Activated naive CD4-positive, alpha-beta T cell treated with anti-CD3 and anti-CD28 coated beads, Interleukin-2, amount 50 U/mL, for 72 hours (primary cell): Measurements from ENCODE around the gene GOLPH3L. TPM values are rescaled to one million over a fixed set of nuclear protein-coding genes. Genes with fewer than 3 reads are reported as not detected.
"Not testable (repeated sequence)": the region's sequence is repeated elsewhere in the genome, so short reads cannot be mapped to it uniquely, and the experiment has no call there.

Experiments
- ATAC-seq, 2 donors: fragments of 150-1000 bp; cut with Tn5 transposase; 2 replicates each; pipeline ENCODE4 v1.10.0; 2021; ENCODE audit warnings: mild to moderate bottlenecking in 2 of 2, moderate library complexity in 2 of 2
- DNase-seq, 2 donors: peaks; one replicate each; pipeline ENCODE4 v3.0.0; 2021 to 2022; ENCODE audit warnings: low spot score in 2 of 2
- H3K27ac Mint-ChIP-seq, 2 donors: one replicate each; pipeline ENCODE4 v1.8.0; 2022; ENCODE audit warnings: mild to moderate bottlenecking in 2 of 2, mixed read lengths in 2 of 2
- H3K36me3 Mint-ChIP-seq, 2 donors: one replicate each; pipeline ENCODE4 v1.8.0; 2022; ENCODE audit warnings: mixed read lengths in 2 of 2
- H3K9me3 Mint-ChIP-seq, 2 donors: one replicate each; pipeline ENCODE4 v1.8.0; 2022; ENCODE audit warnings: mixed read lengths in 2 of 2
- total RNA-seq, 2 donors: library from RNA; stranded (reverse); gene quantifications; one replicate each; pipeline ENCODE4 v1.2.3, GENCODE V29; 2022

The GOLPH3L gene
- total RNA-seq, 2 donors from 2014 or later, result 15.8 to 20.9 TPM

DNA sequence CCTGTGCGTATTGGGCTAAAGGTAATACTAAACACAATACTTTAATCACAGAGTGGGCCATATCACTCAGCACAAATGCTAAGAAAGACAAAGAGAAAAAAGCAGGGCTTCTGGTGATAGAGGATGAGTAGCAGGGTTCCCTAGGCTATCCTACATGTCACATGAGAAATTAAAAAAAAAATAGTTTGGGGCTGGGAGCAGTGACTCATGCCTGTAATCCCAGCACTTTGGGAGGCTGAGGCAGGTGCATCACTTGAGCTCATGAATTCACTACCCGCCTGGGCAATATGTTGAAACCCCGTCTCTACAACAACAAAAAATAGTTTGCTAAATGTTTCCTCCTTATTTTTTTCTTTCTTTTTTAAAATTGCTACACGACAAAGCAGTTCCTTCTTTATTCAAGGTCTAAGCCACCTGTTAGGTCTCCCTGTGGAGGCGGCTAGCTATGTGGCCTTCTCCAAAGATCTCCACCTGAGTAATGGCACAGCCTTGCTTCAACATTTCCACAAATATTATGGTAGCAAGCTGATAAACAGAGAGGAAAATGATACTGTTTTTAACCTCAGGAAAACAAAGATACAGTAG, 69.0 kb downstream of the GOLPH3L start:
- Mint-ChIP-seq H3K27ac (no peak overlapping the region), H3K36me3 (peaks cover 31 to 38% of the 10 kb centered on the region in 2 donors), H3K9me3 (no peaks in the 10 kb centered on the region)
- ATAC-seq (no peak), DNase-seq (no peak)

DNA sequence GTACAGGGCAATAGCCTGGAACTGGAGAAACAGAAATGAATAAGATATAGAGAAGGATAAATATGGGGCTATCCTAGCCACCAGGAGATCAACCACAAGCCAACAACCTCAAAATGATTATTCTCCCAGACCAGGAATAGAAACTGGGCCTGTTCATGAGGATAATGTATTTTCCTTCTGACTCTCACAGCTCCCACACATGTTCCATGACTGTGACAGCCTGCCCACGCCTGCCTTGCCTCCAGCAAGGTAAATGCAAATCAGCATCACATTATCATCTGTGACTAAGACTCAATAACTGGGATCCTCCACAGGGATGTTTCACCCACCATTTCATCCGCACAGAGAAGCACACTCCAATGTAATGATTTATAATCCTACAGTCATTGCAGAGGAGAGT, 70.8 kb downstream of the GOLPH3L start:
- no peak for ATAC-seq
- peak overlapping the region; percentile 69 to 79 for H3K27ac Mint-ChIP-seq
- H3K9me3 Mint-ChIP-seq, result no peaks in the 10 kb centered on the region
- no peak for DNase-seq
- peaks cover 38 to 46% of the 10 kb centered on the region in 2 donors for H3K36me3 Mint-ChIP-seq

DNA sequence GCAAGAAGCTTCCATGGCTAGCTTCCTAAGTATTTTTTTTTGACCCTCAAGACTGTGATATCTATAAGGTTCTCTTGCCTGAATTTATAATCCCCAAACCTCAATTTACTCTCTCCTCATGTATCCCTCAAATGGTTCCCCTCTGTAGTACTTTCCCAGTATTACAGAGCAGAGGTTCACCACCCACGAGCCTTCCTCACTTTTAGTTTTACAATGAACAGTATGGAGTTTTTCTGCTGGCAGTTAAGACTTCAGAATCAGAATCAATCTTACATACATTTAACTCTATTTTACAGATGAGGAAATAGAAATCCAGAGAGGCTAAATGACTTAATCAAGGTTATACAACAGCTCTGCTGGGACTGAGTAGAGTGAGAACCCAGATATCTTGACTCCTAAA, 72.4 kb downstream of the GOLPH3L start:
- peak overlapping the region; percentile 79 to 83 for H3K27ac Mint-ChIP-seq
- not testable (repeated sequence) for ATAC-seq, H3K9me3 Mint-ChIP-seq, DNase-seq
- H3K36me3 Mint-ChIP-seq, result peaks cover 44 to 58% of the 10 kb centered on the region in 2 donors

DNA sequence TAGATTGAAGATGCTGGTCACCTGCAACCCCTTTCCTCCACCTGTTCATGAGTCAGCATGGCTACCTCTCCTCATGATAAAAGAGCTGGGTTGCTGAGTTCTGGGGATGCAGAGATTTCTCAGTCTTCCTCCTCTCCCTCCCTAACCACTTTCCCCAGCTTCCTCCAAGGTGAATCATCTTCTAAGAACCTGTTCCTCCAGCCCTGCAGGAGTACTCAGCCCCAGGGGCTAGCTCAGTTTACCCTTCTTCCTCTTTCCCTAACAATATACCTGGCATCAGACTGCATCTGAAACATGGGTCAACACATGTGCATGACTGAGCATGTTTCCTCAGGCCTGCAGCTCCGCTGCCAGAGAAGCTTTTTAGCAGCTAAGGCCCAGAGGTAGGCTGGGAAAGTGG, 72.8 kb downstream of the GOLPH3L start:
- Mint-ChIP-seq H3K36me3 (peaks cover 48 to 62% of the 10 kb centered on the region in 2 donors), H3K27ac (peak overlapping the region in 1 of 2 donors; percentile 79)
- H3K9me3 Mint-ChIP-seq, DNase-seq, ATAC-seq: not testable (repeated sequence)

DNA sequence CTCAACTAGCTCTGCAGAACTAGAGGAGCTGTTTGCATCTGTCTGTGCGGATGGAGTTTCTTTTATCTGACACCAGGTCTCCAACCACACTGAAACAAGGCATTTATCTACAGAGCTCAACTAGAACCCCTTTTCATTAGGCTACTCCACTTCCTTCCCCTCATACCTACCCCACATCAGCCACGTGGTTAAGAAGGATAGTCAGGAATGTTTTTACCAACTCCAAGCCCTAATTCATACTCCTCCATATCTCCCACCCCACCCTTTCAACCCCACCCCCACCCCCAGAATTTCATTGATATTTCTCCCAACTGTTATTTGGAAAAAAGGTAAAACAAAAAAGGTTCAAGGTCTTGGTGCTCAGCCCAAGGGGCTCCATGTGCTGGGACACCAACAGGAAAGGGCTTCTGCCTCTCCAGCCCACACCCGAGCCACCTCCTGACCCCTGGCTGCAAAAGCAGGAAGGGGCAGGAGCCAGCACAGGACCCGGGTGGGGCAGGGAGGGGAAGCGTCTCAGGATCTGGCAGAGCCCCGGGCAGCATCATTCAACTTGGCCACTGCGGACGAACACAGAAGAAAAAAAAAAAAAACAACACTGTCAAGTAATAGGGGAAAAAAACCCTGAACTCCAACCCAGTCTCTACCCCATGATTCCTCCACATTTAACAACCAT, 74.5 kb downstream of the GOLPH3L start:
- H3K36me3 Mint-ChIP-seq, result peaks cover 46 to 60% of the 10 kb centered on the region in 2 donors
- H3K9me3 Mint-ChIP-seq, result no peaks in the 10 kb centered on the region
- DNase-seq (no peak), ATAC-seq (no peak)
- peak overlapping the region; percentile 72 to 96 for H3K27ac Mint-ChIP-seq

DNA sequence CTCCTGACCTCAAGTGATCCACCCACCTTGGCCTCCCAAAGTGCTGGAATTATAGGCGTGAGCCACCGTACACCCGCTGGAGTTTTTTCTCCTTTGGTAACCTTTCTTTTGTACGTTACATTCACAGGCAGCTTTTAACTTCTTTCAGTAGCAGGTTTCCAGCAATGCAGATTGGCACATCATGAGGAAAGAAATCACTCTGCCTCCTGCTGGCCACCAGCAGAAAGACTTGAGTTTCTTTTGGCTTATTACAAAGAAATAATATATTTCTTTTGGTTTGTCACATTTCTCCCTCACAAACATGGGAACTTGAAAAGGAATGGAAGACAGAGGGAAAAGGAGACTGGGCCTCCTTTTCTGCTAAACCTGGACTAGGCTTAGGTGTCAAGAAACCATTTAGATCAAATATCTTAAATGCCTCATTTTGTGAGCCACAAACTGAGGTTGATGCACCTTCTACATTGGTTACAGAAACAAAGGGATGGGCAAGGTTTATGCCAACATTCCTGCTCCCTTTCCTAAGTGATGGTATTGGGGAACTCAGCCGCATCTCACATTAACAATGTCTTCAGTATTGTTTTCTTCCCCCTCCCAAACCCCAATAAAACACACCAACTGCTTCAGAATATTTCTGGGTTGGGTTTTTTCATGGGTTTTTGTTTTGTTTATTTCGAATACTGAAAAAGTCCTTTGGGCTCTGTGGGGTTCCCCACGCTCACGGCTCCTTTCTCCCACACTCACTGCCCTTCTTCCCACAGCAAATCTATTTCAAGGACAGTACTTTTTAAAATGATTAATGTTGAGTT, 75.3 kb downstream of the GOLPH3L start:
- DNase-seq, result peak in 1 of 2 donors; percentile 39
- Mint-ChIP-seq H3K27ac (peak overlapping the region; percentile 72 to 96), H3K9me3 (no peaks in the 10 kb centered on the region), H3K36me3 (peaks cover 47 to 61% of the 10 kb centered on the region in 2 donors)
- ATAC-seq, result no peak

DNA sequence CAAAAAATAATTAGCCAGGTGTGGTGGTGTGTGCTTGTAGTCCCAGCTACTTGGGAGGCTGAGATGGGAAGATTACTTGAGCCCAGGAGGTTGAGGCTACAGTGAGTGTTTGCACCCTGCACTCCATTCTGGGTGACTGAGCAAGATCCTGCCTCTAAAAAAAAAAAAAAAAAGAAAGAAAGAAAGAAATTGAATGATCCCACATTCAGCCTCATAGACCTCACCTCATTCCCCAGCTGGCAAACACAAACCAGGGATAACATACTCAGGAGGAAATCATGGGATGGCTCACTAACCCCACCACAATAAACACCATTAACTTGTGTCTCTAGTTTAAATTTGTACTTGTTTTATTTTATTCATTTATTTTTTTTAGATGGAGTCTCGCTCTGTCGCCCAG, 76.0 kb downstream of the GOLPH3L start:
- ATAC-seq (no peak), DNase-seq (no peak)
- Mint-ChIP-seq H3K36me3 (peaks cover 48 to 62% of the 10 kb centered on the region in 2 donors), H3K9me3 (no peaks in the 10 kb centered on the region), H3K27ac (peak overlapping the region; percentile 26 to 96)

DNA sequence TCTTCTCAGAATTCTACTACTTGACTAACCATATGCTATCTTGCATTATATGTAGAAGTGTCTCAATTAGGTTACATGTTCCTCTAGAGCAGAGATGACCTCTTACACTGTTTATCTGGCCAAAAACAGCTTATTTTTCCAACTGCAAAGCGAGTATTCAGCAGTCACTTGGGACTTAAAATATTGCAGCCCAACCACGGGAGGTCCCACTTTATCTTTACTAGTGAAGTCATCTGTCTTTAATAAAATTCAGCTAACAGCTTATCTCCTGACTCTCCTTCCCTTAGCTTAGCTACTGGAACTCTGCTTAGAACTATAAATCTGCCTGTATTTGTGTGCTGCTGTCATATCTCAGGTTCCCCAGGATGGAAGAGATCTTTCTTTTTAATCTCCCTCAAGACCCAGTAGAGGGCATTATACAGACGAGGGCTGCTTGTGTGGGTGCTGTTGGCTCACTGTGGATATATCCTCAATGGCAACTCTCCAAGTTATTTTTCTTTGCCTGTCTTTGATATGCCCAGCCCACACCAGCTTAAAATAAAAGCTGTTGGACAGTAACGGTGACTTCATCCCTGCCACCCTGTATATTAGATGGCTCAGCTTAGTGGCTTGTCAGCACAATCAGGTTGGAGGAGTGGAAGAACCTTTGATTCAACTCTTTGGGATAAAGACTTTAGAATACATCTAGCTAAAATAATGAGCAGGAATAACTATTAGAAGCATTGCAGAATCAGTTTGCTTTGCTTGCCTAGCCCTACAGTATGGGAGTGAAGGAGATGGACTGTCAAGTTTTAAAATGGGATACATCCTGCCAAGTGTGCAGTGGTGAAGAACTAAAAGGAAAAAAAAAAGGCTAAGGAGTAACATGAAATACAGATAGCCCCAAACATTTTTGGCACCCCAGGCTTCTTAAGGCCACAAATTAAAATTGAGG, 77.1 kb downstream of the GOLPH3L start:
- ATAC-seq (no peak), DNase-seq (no peak)
- Mint-ChIP-seq H3K36me3 (peaks cover 47 to 62% of the 10 kb centered on the region in 2 donors), H3K27ac (peak overlapping the region; percentile 26 to 85), H3K9me3 (no peaks in the 10 kb centered on the region)

DNA sequence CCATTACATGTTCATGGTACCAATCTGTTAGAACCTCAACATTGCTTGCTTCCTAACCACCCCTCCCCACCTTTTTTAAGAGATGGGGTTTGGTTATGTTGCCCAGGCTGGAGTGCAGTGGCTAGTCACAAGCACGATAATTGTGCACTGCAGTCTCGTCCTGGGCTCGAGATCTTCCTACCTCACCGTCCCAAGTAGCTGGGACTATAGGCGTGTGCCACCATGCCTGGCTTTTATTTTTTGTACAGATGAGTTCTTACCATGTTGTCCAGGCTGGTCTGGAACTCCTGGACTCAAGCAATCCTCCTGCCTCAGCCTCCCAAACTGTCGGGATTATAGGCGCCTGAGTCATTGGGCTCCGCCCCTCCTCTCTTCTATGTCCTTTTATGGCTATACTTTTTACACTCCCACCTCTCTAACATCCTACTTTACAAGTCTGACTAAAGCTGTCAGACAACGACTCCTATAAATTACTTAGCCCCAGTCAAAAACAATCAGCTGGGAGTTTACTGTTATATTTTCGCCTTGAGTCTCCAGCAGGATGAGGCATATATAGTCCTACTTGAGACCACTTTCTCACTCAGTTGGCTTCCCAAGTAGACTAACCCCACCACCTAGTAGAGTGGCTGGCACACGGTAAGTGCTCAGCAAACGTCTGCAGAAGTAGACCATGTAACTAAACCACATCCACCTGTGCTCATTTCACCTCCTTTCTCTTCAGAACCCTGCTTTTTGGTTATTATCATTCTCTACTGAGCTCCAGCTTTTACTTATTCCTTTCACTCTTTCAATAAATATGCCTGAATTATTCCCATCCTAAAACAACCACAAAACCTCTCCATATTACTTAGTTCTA, 81.4 kb downstream of the GOLPH3L start:
- H3K27ac Mint-ChIP-seq, result peak overlapping the region; percentile 83 to 98
- H3K36me3 Mint-ChIP-seq, result peaks cover 31 to 55% of the 10 kb centered on the region in 2 donors
- no peaks in the 10 kb centered on the region for H3K9me3 Mint-ChIP-seq
- DNase-seq (no peak), ATAC-seq (no peak)

DNA sequence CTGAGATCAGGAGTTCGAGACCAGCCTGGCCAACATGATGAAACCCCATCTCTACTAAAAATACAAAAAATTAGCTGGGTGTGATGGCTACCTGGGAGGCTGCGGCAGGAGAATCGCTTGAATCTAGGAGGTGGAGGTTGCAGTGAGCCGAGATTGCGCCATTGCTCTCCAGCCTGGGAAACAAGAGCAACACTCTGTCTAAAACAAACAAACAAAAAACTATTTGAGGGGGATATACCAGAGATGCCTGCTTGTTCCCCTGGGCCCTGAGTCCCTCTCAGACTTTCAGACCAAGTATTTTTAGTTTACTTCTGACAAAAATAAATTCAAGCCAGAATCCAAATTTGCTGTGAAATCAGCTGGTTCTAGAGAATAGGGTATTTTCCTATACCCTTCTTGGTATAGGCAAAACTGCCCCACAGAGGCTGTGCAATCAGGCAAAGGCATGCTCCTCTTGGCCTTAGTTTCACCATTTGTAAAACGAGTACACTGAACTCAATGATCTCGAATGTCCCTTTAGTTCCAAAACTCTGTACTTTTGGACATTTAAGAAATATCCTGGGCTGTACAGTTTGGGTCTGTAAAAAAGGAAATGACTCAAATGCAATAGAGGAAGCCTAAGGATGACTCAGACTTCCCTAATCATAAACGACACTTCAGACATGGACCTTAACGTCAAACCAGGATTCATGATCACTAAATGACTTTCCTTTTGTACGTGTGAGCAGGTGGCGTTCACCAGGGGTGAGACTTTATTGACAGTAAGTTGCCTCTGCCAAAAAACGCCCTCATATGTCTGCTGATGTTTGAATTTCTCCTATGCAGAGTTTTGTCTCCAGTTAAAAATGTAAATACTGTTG, 83.7 kb downstream of the GOLPH3L start:
- peak overlapping the region; percentile 97 to 98 for H3K27ac Mint-ChIP-seq
- H3K36me3 Mint-ChIP-seq, result peaks cover 21 to 45% of the 10 kb centered on the region in 2 donors
- H3K9me3 Mint-ChIP-seq, result no peaks in the 10 kb centered on the region
- ATAC-seq (peak; percentile 71 to 74), DNase-seq (peak in 1 of 2 donors; percentile 48)

DNA sequence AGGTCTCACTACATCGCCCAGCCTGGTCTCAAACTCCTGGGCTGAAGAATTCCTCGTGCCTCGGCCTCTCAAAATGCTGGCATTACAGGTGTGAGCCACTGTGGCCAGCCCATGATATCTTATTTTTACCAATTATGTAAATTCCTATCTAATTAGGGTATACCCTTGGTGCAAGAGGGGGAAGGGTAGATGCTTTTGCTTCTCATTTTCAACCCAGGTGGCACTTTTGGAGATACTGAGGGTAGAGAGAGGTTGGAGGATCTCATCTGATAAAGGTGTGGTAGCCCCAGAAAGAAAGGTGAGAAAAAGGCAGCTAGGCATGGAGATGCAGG, 85.0 kb downstream of the GOLPH3L start:
- Mint-ChIP-seq H3K36me3 (peaks cover 16 to 39% of the 10 kb centered on the region in 2 donors), H3K9me3 (no peaks in the 10 kb centered on the region), H3K27ac (peak overlapping the region; percentile 97 to 98)
- DNase-seq (no peak), ATAC-seq (no peak)

DNA sequence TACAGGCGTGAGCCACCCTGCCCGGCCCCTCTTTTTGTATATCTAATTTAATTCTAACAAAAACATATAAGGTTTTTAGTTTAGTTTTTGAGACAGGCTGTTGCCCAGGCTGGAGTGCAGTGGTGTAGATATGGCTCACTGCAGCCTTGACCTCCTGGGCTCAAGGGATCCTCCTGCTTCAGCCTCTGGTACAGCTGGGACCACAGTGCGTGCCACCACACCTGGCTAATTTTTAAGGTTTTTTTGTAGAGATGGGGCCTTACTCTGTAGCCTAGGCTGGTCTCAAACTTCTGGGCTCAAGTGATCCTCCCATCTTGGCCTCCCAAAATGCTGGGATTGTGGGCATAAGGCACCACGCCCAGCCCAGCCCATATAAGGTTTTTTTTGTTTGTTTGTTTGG, 86.4 kb downstream of the GOLPH3L start:
- Mint-ChIP-seq H3K9me3 (no peaks in the 10 kb centered on the region), H3K36me3 (peaks cover 6 to 31% of the 10 kb centered on the region in 2 donors), H3K27ac (peak overlapping the region; percentile 97 to 98)
- DNase-seq, result no peak
- ATAC-seq, result no peak

DNA sequence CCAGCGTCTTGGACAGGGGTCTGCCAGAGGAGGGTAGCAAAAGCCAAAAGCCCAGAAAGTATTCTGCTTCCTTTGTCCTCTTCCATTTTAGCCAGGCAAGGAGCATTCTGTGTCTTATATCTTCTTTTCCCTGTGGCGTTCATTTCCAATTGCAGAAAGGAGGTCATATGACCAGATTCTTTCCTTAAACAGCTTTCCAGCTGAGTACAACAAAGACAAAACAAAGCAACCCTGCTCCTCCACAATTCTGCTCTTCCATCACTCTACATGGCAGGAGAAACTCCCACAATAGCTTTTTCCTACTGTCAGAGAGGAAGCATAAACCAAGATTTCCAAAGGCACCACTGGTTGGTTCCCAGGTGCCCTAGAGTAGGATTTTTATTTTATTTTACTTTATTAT, 87.2 kb downstream of the GOLPH3L start:
- ATAC-seq (no peak), DNase-seq (no peak)
- H3K36me3 Mint-ChIP-seq, result peaks cover 0 to 23% of the 10 kb centered on the region in 2 donors
- peak overlapping the region in 1 of 2 donors; percentile 82 for H3K27ac Mint-ChIP-seq
- no peaks in the 10 kb centered on the region for H3K9me3 Mint-ChIP-seq

DNA sequence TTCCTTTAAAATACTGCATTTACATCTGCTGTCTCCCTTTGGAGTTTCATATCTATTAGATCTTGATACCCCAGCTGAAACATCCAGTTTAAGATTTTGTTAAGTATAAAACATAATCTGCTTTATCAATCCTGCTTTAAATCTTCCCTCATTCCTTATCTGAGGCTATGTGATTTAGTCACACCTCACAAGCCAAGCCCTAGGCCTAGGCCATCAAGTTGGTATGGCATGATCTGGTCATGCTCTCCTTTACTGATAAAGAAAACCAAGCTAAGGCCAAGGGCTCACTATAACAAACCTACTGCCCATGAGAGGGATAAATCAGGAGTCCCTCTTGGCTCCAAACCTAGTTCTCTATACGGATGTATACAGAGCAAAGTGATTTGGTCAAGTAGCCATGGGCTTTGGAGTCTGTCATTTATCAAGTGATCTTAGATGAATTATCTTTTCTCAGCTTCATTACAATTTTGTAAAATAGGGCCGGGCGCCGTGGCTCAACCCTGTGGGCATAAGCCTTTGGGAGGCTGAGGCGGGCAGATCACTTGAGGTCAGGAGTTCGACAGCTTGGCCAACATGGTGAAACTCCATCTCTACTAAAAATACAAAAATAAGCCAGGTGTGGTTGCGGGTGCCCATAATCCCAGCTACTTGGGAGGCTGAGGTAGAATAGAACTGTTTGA, 90.4 kb downstream of the GOLPH3L start:
- no peaks in the 10 kb centered on the region for H3K9me3 Mint-ChIP-seq
- no peak for DNase-seq
- H3K36me3 Mint-ChIP-seq, result peaks cover 0 to 23% of the 10 kb centered on the region in 2 donors
- ATAC-seq, result no peak
- H3K27ac Mint-ChIP-seq, result peak overlapping the region; percentile 17 to 73
